Smooth muscle cell (in vitro differentiated cells): ENCODE measurements around the gene MATR3. TPM values are rescaled to one million over a fixed set of nuclear protein-coding genes. Genes with fewer than 3 reads are reported as not detected.
A peak's percentile ranks its signal among the peaks of the same experiment; 100 is the strongest.

Experiments
- DNase-seq: peaks from one replicate; lab custom pipeline; 2025; ENCODE audit not compliant: unreplicated experiment; lab: John Stamatoyannopoulos, UW
- H2AFZ ChIP-seq: fragments of 200-600 bp; sonication (generic); 2 replicates; pipeline ENCODE4 v1.6.0; 2016; ENCODE audit warnings: antibody characterized with exemption, low read depth, mild to moderate bottlenecking
- H3F3A ChIP-seq: fragments of 200-600 bp; sonication (generic); 2 replicates; pipeline ENCODE4 v1.6.0; 2017; ENCODE audit warnings: antibody characterized with exemption, low read depth
- H3K27ac ChIP-seq: fragments of 200-600 bp; sonication (generic); 2 replicates; pipeline ENCODE4 v1.5.1; 2016; ENCODE audit warnings: low read depth, mild to moderate bottlenecking
- H3K27me3 ChIP-seq: fragments of 200-600 bp; sonication (generic); 2 replicates; pipeline ENCODE4 v1.6.1; 2016; ENCODE audit warnings: low read depth, mild to moderate bottlenecking
- H3K36me3 ChIP-seq: fragments of 200-600 bp; sonication (generic); 2 replicates; pipeline ENCODE4 v1.5.1; 2016; ENCODE audit warnings: low read depth
- H3K4me1 ChIP-seq: fragments of 200-600 bp; sonication (generic); 2 replicates; pipeline ENCODE4 v1.5.1; 2016; ENCODE audit warnings: low read depth
- H3K4me2 ChIP-seq: fragments of 200-600 bp; sonication (generic); 2 replicates; pipeline ENCODE4 v1.6.0; 2016; ENCODE audit warnings: mild to moderate bottlenecking
- H3K4me3 ChIP-seq: fragments of 200-600 bp; sonication (generic); 2 replicates; pipeline ENCODE4 v1.5.1; 2016; ENCODE audit warnings: mild to moderate bottlenecking
- H3K79me2 ChIP-seq: fragments of 200-600 bp; sonication (generic); 2 replicates; pipeline ENCODE4 v1.6.0; 2016; ENCODE audit warnings: low read depth, mild to moderate bottlenecking
- H3K9ac ChIP-seq: fragments of 200-600 bp; sonication (generic); 2 replicates; pipeline ENCODE4 v1.6.0; 2016; ENCODE audit warnings: low read depth
- H3K9me3 ChIP-seq: fragments of 200-600 bp; sonication (generic); replicated peaks from 2 replicates; pipeline ENCODE4 v1.5.1; 2016; ENCODE audit warnings: low read depth
- H4K20me1 ChIP-seq: fragments of 200-600 bp; sonication (generic); 2 replicates; pipeline ENCODE4 v1.6.0; 2016; ENCODE audit warnings: low read depth
- WGBS: methylation state at CpG from one replicate; pipeline ENCODE4 v1.1.7; 2016; ENCODE audit warnings: low lambda C conversion rate; 5-methylcytosine and 5-hydroxymethylcytosine counted together
- polyA plus RNA-seq: library from polyadenylated mRNA; unstranded; fragments of >200 nt; fragmentation: Nextera tagmentation; extraction: Ambion mirVana; gene quantifications from 2 replicates; pipeline ENCODE4 v1.2.1, GENCODE V29; 2016
- total RNA-seq: library from RNA; depleted of rRNA; stranded (reverse); fragments of >200 nt; gene quantifications from 2 replicates; pipeline ENCODE4 v1.2.3, GENCODE V29; 2014
- TF ChIP-seq, protein P1 (sequence below): fragments of 200-600 bp; sonication (generic); IDR thresholded peaks from 2 replicates; pipeline ENCODE4 v1.5.1; 2017; ENCODE audit warnings: borderline replicate concordance, mild to moderate bottlenecking, antibody characterized with exemption; ENCODE audit not compliant: insufficient read depth, poor library complexity, severe bottlenecking

Gene MATR3
- total and polyA plus RNA-seq, 2 experiments from 2014 or later, result 169 to 267 TPM

DNA sequence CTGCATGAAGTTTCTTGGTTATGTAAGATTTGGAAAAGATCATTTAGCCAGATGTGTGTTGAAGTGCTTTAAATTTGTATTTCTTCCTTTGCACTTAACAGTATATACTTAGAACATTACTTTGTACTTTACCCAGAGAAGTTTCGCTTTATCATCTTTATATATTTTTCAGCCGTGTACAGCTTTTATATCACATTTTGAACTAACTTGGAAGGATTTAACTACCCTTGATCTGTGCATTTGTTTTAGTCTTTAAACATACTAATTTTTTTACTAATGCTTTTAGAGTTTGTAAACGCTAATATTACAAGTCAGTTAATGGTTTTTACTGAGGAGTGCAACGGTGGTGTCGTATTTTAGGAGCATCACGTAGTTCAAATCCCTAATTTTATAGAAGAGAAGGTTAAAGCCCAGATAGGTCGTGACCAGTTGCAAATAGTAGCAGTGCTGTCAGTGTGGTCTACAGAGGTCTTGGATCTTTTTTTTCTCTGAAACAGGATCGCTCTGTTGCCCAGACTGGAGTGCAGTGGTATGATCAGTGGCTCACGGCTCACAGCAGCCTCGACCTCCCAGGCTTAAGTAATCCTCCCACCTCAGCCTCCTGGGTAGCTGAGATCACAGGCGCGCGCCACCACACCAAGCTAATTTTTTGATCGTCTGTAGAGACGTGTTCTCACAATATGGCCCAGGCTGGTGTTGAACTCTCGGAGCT lies 2.0 kb downstream of the MATR3 start:
- Histone ChIP-seq H3K27ac (peak overlapping the region; percentile 99), H4K20me1 (peaks cover 61% of the 10 kb centered on the region), H3K9me3 (no peaks in the 10 kb centered on the region), H3K4me1 (peaks cover 25% of the 10 kb centered on the region), H2AFZ (no peak overlapping the region), H3K36me3 (no peaks in the 10 kb centered on the region), H3K79me2 (peaks cover 66% of the 10 kb centered on the region), H3K4me3 (peak overlapping the region; percentile 86), H3K4me2 (peak overlapping the region; percentile 96), H3F3A (peaks cover 13% of the 10 kb centered on the region), H3K9ac (peak overlapping the region; percentile 98), H3K27me3 (no peaks in the 10 kb centered on the region)
- TF ChIP-seq, protein P1, sequence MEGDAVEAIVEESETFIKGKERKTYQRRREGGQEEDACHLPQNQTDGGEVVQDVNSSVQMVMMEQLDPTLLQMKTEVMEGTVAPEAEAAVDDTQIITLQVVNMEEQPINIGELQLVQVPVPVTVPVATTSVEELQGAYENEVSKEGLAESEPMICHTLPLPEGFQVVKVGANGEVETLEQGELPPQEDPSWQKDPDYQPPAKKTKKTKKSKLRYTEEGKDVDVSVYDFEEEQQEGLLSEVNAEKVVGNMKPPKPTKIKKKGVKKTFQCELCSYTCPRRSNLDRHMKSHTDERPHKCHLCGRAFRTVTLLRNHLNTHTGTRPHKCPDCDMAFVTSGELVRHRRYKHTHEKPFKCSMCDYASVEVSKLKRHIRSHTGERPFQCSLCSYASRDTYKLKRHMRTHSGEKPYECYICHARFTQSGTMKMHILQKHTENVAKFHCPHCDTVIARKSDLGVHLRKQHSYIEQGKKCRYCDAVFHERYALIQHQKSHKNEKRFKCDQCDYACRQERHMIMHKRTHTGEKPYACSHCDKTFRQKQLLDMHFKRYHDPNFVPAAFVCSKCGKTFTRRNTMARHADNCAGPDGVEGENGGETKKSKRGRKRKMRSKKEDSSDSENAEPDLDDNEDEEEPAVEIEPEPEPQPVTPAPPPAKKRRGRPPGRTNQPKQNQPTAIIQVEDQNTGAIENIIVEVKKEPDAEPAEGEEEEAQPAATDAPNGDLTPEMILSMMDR, result no peak
- 47% methylated on average over 16 of the region's 16 CpGs for WGBS
- DNase-seq, result no peak

DNA sequence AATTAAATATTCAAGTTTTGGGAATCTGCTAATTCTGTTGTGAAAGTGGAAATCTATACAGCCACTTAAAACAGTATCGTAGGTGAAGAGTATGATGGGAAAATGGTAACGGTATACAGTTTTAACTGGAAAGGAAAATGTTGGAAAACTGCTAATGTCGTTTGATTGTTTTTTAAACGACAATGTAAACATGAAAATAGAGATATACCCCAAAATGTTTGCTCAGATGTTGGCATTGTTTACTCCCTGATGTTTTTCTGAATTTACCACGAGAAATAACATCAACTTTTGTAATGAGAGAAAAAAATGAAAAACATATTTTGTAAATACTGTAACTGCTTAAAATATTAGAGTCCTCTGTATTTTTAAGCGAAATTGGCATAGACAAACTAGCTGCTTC lies 2.7 kb downstream of the MATR3 start:
- H4K20me1 ChIP-seq, result peaks cover 68% of the 10 kb centered on the region
- peaks cover 72% of the 10 kb centered on the region for H3K79me2 ChIP-seq
- peak overlapping the region; percentile 86 for H3K4me3 ChIP-seq
- H3K36me3 ChIP-seq, result no peaks in the 10 kb centered on the region
- no peak for DNase-seq
- TF ChIP-seq, protein P1, result no peak
- H3K4me1 ChIP-seq, result peaks cover 25% of the 10 kb centered on the region
- H3K27me3 ChIP-seq, result no peaks in the 10 kb centered on the region
- no peak overlapping the region for H2AFZ ChIP-seq
- peaks cover 13% of the 10 kb centered on the region for H3F3A ChIP-seq
- 56% methylated on average over 6 of the region's 6 CpGs for WGBS
- no peaks in the 10 kb centered on the region for H3K9me3 ChIP-seq
- H3K27ac ChIP-seq, result peak overlapping the region; percentile 99
- no peak overlapping the region for H3K9ac ChIP-seq
- peak overlapping the region; percentile 96 for H3K4me2 ChIP-seq

DNA sequence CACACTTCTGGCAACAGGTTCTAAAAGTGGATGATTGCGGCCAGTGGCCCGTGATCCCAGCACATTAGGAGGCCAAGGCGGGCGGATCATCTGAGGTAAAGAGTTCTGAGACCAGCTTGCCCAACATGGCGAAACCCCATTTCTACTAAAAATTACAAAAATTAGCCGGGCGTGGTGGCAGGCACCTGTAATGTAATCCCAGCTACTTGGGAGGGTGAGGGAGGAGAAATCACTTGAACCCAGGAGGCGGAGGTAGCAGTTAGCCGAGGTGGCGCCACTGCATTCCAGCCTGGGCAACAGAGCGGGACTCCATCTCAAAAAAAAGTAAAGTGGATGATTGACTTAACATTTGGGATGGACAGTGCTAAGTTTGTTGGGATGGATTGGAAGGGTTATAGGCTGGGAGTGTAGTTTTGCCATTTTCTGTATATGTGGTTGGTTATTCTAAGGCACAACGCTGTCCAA lies 3.4 kb downstream of the MATR3 start:
- Histone ChIP-seq H3K36me3 (no peaks in the 10 kb centered on the region), H2AFZ (no peak overlapping the region), H3F3A (peaks cover 13% of the 10 kb centered on the region), H3K79me2 (peaks cover 79% of the 10 kb centered on the region), H4K20me1 (peaks cover 75% of the 10 kb centered on the region), H3K9ac (no peak overlapping the region), H3K27ac (peak overlapping the region; percentile 99), H3K27me3 (no peaks in the 10 kb centered on the region), H3K4me2 (peak overlapping the region; percentile 96), H3K9me3 (no peaks in the 10 kb centered on the region), H3K4me3 (peak overlapping the region; percentile 86), H3K4me1 (peaks cover 25% of the 10 kb centered on the region)
- no peak for DNase-seq
- TF ChIP-seq, protein P1, result no peak
- WGBS, result 66% methylated on average over 12 of the region's 12 CpGs
